Panc1 (cell line): Measurements from ENCODE around the gene MIA2.

ENCODE experiments used
- POLR2AphosphoS5 ChIP-seq: IDR thresholded peaks from 2 replicates; pipeline ENCODE4 v1.6.1; 2012; ENCODE audit warnings: mild to moderate bottlenecking, low read depth, low read length, moderate library complexity
- TF ChIP-seq, protein P1 (sequence below): fragments of 450-650 bp; IDR thresholded peaks from 2 replicates; pipeline ENCODE4 v1.5.1; 2017; ENCODE audit warnings: mild to moderate bottlenecking
- TF ChIP-seq, protein P2 (sequence below), 2 experiments: IDR thresholded peaks; 2 replicates each; pipeline ENCODE4 v1.6.1; 2011 to 2012; ENCODE audit warnings: low read depth in 2 of 2, control low read depth in 1 of 2, low read length in 1 of 2, mild to moderate bottlenecking in 1 of 2, moderate library complexity in 1 of 2; ENCODE audit not compliant: insufficient read depth in 1 of 2

DNA sequence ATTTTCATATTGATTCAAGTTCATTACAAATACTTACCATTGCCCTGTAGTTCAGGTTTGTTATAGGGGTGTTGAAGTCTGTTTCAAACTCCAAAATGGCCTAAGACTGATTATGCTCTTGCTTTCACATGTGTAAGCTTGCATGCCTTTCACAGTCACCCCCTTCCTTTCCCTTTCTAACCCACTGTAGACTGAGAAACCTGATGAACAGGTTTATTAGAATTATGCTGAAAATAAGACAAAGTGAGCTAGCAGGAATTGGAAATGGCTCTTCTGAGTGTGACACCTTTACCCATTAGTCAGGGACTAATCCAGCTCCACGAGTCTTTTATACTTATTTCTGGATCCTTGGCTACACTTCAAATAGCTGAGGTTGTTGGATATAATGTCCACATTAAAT is 159.6 kb downstream of the MIA2 start:
- TF ChIP-seq, protein P1, sequence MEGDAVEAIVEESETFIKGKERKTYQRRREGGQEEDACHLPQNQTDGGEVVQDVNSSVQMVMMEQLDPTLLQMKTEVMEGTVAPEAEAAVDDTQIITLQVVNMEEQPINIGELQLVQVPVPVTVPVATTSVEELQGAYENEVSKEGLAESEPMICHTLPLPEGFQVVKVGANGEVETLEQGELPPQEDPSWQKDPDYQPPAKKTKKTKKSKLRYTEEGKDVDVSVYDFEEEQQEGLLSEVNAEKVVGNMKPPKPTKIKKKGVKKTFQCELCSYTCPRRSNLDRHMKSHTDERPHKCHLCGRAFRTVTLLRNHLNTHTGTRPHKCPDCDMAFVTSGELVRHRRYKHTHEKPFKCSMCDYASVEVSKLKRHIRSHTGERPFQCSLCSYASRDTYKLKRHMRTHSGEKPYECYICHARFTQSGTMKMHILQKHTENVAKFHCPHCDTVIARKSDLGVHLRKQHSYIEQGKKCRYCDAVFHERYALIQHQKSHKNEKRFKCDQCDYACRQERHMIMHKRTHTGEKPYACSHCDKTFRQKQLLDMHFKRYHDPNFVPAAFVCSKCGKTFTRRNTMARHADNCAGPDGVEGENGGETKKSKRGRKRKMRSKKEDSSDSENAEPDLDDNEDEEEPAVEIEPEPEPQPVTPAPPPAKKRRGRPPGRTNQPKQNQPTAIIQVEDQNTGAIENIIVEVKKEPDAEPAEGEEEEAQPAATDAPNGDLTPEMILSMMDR = no peak
- TF ChIP-seq, protein P2, sequence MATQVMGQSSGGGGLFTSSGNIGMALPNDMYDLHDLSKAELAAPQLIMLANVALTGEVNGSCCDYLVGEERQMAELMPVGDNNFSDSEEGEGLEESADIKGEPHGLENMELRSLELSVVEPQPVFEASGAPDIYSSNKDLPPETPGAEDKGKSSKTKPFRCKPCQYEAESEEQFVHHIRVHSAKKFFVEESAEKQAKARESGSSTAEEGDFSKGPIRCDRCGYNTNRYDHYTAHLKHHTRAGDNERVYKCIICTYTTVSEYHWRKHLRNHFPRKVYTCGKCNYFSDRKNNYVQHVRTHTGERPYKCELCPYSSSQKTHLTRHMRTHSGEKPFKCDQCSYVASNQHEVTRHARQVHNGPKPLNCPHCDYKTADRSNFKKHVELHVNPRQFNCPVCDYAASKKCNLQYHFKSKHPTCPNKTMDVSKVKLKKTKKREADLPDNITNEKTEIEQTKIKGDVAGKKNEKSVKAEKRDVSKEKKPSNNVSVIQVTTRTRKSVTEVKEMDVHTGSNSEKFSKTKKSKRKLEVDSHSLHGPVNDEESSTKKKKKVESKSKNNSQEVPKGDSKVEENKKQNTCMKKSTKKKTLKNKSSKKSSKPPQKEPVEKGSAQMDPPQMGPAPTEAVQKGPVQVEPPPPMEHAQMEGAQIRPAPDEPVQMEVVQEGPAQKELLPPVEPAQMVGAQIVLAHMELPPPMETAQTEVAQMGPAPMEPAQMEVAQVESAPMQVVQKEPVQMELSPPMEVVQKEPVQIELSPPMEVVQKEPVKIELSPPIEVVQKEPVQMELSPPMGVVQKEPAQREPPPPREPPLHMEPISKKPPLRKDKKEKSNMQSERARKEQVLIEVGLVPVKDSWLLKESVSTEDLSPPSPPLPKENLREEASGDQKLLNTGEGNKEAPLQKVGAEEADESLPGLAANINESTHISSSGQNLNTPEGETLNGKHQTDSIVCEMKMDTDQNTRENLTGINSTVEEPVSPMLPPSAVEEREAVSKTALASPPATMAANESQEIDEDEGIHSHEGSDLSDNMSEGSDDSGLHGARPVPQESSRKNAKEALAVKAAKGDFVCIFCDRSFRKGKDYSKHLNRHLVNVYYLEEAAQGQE (IDR thresholded peaks at IDR 0.05; ENCODE audit: insufficient read depth in 1 of 2, low read depth in 2 of 2, low read length in 1 of 2) = no peak
- TF ChIP-seq POLR2AphosphoS5 = no peak
